Activated CD4-positive, alpha-beta T cell treated with anti-CD3 and anti-CD28 coated beads, Interleukin-10, Interleukin-2, amounts not matched to agents 100 ng/mL and 50 ng/mL, durations not matched to agents 16 hours and 8 hours (primary cell): ENCODE measurements around the gene S1PR4.
"Not testable (repeated sequence)": the region's sequence is repeated elsewhere in the genome, so short reads cannot be mapped to it uniquely, and the experiment has no call there.

Source experiments
- DNase-seq: peaks from one replicate; pipeline ENCODE4 v3.0.0-alpha.2; 2020

The S1PR4 gene

GRCh38 chr19:3196064-3196932 lies 17.7 kb downstream of the S1PR4 start:
- DNase-seq: no peak

GRCh38 chr19:3196933-3197205 lies 18.3 kb downstream of the S1PR4 start:
- no peak for DNase-seq

- DNase-seq: no peak
Measured at GRCh38 chr19:3198901-3199700, 20.5 kb downstream of the S1PR4 start.

- DNase-seq: no peak
Measured at GRCh38 chr19:3201072-3201700, 22.6 kb downstream of the S1PR4 start.

GRCh38 chr19:3201911-3202310 lies 23.3 kb downstream of the S1PR4 start:
- no peak for DNase-seq

- no peak for DNase-seq
Measured at GRCh38 chr19:3202346-3202745, 23.8 kb downstream of the S1PR4 start.

- DNase-seq: not testable (repeated sequence)
Measured at GRCh38 chr19:3202895-3203294, 24.3 kb downstream of the S1PR4 start.

GRCh38 chr19:3203805-3204645 lies 25.5 kb downstream of the S1PR4 start:
- no peak for DNase-seq

- no peak for DNase-seq
Measured at GRCh38 chr19:3204646-3205275, 26.2 kb downstream of the S1PR4 start.

- DNase-seq: no peak
Measured at GRCh38 chr19:3206216-3206953, 27.8 kb downstream of the S1PR4 start.

GRCh38 chr19:3207461-3208242 lies 29.1 kb downstream of the S1PR4 start:
- no peak for DNase-seq

- DNase-seq: no peak
Measured at GRCh38 chr19:3208317-3209207, 30.0 kb downstream of the S1PR4 start.

- DNase-seq: peak; percentile 82
Measured at GRCh38 chr19:3210347-3211017, 31.9 kb downstream of the S1PR4 start.

- no peak for DNase-seq
Measured at GRCh38 chr19:3211191-3211590, 32.6 kb downstream of the S1PR4 start.

GRCh38 chr19:3213159-3213558 lies 34.6 kb downstream of the S1PR4 start:
- no peak for DNase-seq

- DNase-seq: no peak
Measured at GRCh38 chr19:3216874-3217273, 38.3 kb downstream of the S1PR4 start.

- no peak for DNase-seq
Measured at GRCh38 chr19:3220576-3220975, 42.0 kb downstream of the S1PR4 start.

- not testable (repeated sequence) for DNase-seq
Measured at GRCh38 chr19:3221576-3221975, 43.0 kb downstream of the S1PR4 start.

GRCh38 chr19:3222709-3223108 lies 44.1 kb downstream of the S1PR4 start:
- DNase-seq: no peak
